Panc1 (cell line): ENCODE measurements around the gene SF3B2.

Source experiments
- POLR2AphosphoS5 ChIP-seq: IDR thresholded peaks from 2 replicates; pipeline ENCODE4 v1.6.1; 2012; ENCODE audit warnings: mild to moderate bottlenecking, low read depth, low read length, moderate library complexity
- SIN3A ChIP-seq: IDR thresholded peaks from 2 replicates; pipeline ENCODE4 v1.6.1; 2012; ENCODE audit warnings: low read depth, mild to moderate bottlenecking, low read length, moderate library complexity, borderline replicate concordance; ENCODE audit not compliant: insufficient read depth
- TCF7L2 ChIP-seq: IDR thresholded peaks from 2 replicates; pipeline ENCODE4 v1.6.1; 2011; ENCODE audit warnings: mild to moderate bottlenecking, low read depth, low read length, inconsistent platforms
- TF ChIP-seq, protein P1 (sequence below): fragments of 450-650 bp; IDR thresholded peaks from 2 replicates; pipeline ENCODE4 v1.5.1; 2017; ENCODE audit warnings: mild to moderate bottlenecking
- TF ChIP-seq, protein P2 (sequence below), 2 experiments: IDR thresholded peaks; 2 replicates each; pipeline ENCODE4 v1.6.1; 2011 to 2012; ENCODE audit warnings: low read depth in 2 of 2, control low read depth in 1 of 2, low read length in 1 of 2, mild to moderate bottlenecking in 1 of 2, moderate library complexity in 1 of 2; ENCODE audit not compliant: insufficient read depth in 1 of 2

GRCh38 chr11:66014804-66015453 lies 37.2 kb upstream of the SF3B2 start:
- TF ChIP-seq, protein P1, sequence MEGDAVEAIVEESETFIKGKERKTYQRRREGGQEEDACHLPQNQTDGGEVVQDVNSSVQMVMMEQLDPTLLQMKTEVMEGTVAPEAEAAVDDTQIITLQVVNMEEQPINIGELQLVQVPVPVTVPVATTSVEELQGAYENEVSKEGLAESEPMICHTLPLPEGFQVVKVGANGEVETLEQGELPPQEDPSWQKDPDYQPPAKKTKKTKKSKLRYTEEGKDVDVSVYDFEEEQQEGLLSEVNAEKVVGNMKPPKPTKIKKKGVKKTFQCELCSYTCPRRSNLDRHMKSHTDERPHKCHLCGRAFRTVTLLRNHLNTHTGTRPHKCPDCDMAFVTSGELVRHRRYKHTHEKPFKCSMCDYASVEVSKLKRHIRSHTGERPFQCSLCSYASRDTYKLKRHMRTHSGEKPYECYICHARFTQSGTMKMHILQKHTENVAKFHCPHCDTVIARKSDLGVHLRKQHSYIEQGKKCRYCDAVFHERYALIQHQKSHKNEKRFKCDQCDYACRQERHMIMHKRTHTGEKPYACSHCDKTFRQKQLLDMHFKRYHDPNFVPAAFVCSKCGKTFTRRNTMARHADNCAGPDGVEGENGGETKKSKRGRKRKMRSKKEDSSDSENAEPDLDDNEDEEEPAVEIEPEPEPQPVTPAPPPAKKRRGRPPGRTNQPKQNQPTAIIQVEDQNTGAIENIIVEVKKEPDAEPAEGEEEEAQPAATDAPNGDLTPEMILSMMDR: no peak
- no peak for TF ChIP-seq POLR2AphosphoS5
- no peak for TF ChIP-seq TCF7L2
- TF ChIP-seq, protein P2, sequence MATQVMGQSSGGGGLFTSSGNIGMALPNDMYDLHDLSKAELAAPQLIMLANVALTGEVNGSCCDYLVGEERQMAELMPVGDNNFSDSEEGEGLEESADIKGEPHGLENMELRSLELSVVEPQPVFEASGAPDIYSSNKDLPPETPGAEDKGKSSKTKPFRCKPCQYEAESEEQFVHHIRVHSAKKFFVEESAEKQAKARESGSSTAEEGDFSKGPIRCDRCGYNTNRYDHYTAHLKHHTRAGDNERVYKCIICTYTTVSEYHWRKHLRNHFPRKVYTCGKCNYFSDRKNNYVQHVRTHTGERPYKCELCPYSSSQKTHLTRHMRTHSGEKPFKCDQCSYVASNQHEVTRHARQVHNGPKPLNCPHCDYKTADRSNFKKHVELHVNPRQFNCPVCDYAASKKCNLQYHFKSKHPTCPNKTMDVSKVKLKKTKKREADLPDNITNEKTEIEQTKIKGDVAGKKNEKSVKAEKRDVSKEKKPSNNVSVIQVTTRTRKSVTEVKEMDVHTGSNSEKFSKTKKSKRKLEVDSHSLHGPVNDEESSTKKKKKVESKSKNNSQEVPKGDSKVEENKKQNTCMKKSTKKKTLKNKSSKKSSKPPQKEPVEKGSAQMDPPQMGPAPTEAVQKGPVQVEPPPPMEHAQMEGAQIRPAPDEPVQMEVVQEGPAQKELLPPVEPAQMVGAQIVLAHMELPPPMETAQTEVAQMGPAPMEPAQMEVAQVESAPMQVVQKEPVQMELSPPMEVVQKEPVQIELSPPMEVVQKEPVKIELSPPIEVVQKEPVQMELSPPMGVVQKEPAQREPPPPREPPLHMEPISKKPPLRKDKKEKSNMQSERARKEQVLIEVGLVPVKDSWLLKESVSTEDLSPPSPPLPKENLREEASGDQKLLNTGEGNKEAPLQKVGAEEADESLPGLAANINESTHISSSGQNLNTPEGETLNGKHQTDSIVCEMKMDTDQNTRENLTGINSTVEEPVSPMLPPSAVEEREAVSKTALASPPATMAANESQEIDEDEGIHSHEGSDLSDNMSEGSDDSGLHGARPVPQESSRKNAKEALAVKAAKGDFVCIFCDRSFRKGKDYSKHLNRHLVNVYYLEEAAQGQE (IDR thresholded peaks at IDR 0.05; ENCODE audit: insufficient read depth in 1 of 2, low read depth in 2 of 2, low read length in 1 of 2): no peak
- no peak for TF ChIP-seq SIN3A
